Measurements from ENCODE around the gene PRKAG1. TPM values are rescaled to one million over a fixed set of nuclear protein-coding genes. Genes with fewer than 3 reads are reported as not detected.
A peak's percentile ranks its signal among the peaks of the same experiment; 100 is the strongest.

PRKAG1 gene
- polyA plus RNA-seq, 3 donors, result 35.9 to 58.9 (median 50.1) TPM

DNA sequence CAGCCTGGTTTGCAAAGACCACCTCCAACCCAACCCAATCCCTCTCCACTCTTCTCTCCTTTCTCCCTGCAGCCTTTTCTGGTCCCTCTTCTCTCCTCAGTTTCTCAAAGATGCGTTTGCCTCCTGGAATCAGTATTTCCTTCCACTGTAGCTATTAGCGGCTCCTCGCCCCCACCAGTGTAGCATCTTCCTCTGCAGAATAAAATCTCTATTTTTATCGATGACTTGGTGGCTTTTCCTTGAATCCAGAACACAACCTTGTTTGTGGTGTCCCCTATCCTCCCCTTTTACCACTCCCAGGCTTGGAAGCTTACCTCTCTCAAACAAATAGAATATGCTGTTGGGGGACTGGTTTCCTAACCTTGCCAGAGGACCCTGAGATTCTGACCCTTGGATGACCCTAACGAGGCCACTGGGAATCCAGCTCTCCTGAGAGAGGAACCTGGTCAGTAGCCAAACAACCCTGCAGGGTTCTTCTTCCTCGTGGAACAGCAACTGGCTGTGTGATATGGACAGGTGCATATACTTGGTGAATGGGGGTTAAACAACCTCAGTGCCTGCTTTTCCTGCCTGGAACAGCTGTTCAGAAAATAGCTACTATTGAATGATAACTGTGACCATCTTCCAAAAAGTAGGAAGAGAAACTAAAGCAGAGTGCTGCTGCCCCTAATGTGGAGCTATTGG, 36.0 kb downstream of the PRKAG1 start:
- H3K27ac ChIP-seq (ENCODE audit: low read depth in 1 of 2, low read length in 2 of 2), result no peak overlapping the region
- Mint-ChIP-seq H3K36me3 (peaks cover 18% of the 10 kb centered on the region in 2 donors), H3K9me3 (peaks cover 2 to 38% (median 22%) of the 10 kb centered on the region in 7 donors), H3K4me1 (peaks cover 44% of the 10 kb centered on the region), H3K27me3 (ENCODE audit: low read depth in 3 of 3) (peaks cover 82 to 99% (median 90%) of the 10 kb centered on the region in 3 donors), H3K4me3 (peak overlapping the region in 1 of 2 donors; percentile 92), H3K27ac (peak overlapping the region in 2 of 7 donors; percentile 8 to 22)
- H3K4me1 ChIP-seq (ENCODE audit: control insufficient read depth in 1 of 2, insufficient read depth in 2 of 2, low read length in 2 of 2), result peaks cover 41 to 43% of the 10 kb centered on the region in 2 donors
- H3K4me3 ChIP-seq (replicated peaks in 1 of 3; ENCODE audit: low read depth in 2 of 3, low read length in 3 of 3), result no peak overlapping the region
- H3K4me2 ChIP-seq (replicated peaks; ENCODE audit: extremely low read depth, low read length, poor library complexity, severe bottlenecking), result no peak overlapping the region
- 72% methylated on average over 5 of the region's 6 CpGs for WGBS (ENCODE audit: insufficient coverage)
- no peaks in the 10 kb centered on the region for H3K36me3 ChIP-seq (replicated peaks in 1 of 2; ENCODE audit: control insufficient read depth in 1 of 2, insufficient read depth in 2 of 2, low read length in 2 of 2)
- TF ChIP-seq, protein P1, sequence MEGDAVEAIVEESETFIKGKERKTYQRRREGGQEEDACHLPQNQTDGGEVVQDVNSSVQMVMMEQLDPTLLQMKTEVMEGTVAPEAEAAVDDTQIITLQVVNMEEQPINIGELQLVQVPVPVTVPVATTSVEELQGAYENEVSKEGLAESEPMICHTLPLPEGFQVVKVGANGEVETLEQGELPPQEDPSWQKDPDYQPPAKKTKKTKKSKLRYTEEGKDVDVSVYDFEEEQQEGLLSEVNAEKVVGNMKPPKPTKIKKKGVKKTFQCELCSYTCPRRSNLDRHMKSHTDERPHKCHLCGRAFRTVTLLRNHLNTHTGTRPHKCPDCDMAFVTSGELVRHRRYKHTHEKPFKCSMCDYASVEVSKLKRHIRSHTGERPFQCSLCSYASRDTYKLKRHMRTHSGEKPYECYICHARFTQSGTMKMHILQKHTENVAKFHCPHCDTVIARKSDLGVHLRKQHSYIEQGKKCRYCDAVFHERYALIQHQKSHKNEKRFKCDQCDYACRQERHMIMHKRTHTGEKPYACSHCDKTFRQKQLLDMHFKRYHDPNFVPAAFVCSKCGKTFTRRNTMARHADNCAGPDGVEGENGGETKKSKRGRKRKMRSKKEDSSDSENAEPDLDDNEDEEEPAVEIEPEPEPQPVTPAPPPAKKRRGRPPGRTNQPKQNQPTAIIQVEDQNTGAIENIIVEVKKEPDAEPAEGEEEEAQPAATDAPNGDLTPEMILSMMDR (IDR thresholded peaks at IDR 0.05), result no peak
- H3K9me3 ChIP-seq (replicated peaks in 1 of 2; ENCODE audit: control insufficient read depth in 1 of 2, insufficient read depth in 1 of 2, low read length in 2 of 2), result peaks cover 0 to 38% of the 10 kb centered on the region in 2 donors
- peaks cover 70 to 93% of the 10 kb centered on the region in 2 donors for H3K27me3 ChIP-seq (ENCODE audit: control insufficient read depth in 2 of 2, insufficient read depth in 2 of 2, low read length in 2 of 2)
- H3K9ac ChIP-seq (ENCODE audit: insufficient read depth, low read length, poor library complexity, severe bottlenecking), result no peak overlapping the region
- DNase-seq, result no peak
- intact Hi-C loops (cut with micrococcal nuclease), result loop anchor here in 1 of 2 donors (10.0 kb wide), 1 partner anchor 128 kb away; the partner anchor contains the start of gene DDX23
- peaks cover 5% of the 10 kb centered on the region for H4K20me1 ChIP-seq (ENCODE audit: insufficient read depth, low read length)
- no peak overlapping the region for H2AFZ ChIP-seq (ENCODE audit: insufficient read depth, low read depth, low read length, poor library complexity, severe bottlenecking)
- H3K79me2 ChIP-seq (ENCODE audit: insufficient read depth, low read length), result no peaks in the 10 kb centered on the region

DNA sequence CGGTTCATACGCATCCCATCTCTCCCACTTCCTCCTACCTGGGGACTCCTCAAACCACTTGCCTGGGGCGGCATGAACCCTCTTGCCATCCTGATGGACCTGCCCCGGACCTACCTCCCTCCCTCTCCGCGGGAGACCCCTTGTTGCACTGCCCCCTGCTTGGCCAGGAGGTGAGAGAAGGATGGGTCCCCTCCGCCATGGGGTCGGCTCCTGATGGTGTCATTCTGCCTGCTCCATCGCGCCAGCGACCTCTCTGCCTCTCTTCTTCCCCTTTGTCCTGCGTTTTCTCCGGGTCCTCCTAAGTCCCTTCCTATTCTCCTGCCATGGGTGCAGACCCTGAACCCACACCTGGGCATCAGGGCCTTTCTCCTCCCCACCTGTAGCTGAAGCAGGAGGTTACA, 36.8 kb downstream of the PRKAG1 start:
- no peak overlapping the region for H2AFZ ChIP-seq (ENCODE audit: insufficient read depth, low read depth, low read length, poor library complexity, severe bottlenecking)
- intact Hi-C loops (cut with micrococcal nuclease), result loop anchor here in 1 of 2 donors (10.0 kb wide), 1 partner anchor 127 kb away; the partner anchor contains the start of gene DDX23
- peak overlapping the region in 1 of 3 experiments; percentile 72 for H3K4me3 ChIP-seq (replicated peaks in 1 of 3; ENCODE audit: low read depth in 2 of 3, low read length in 3 of 3)
- peaks cover 5% of the 10 kb centered on the region for H4K20me1 ChIP-seq (ENCODE audit: insufficient read depth, low read length)
- Mint-ChIP-seq H3K27me3 (ENCODE audit: low read depth in 3 of 3) (peaks cover 90 to 99% (median 91%) of the 10 kb centered on the region in 3 donors), H3K4me3 (peak overlapping the region; percentile 79 to 92), H3K4me1 (peaks cover 50% of the 10 kb centered on the region), H3K36me3 (peaks cover 22 to 23% of the 10 kb centered on the region in 2 donors), H3K27ac (peak overlapping the region in 2 of 7 donors; percentile 8 to 68), H3K9me3 (peaks cover 2 to 41% (median 22%) of the 10 kb centered on the region in 7 donors)
- H3K4me2 ChIP-seq (replicated peaks; ENCODE audit: extremely low read depth, low read length, poor library complexity, severe bottlenecking), result peak overlapping the region; percentile 83
- no peak overlapping the region for H3K27ac ChIP-seq (ENCODE audit: low read depth in 1 of 2, low read length in 2 of 2)
- H3K9ac ChIP-seq (ENCODE audit: insufficient read depth, low read length, poor library complexity, severe bottlenecking), result peak overlapping the region; percentile 28
- WGBS (ENCODE audit: insufficient coverage), result 10% methylated on average over 8 of the region's 13 CpGs
- H3K9me3 ChIP-seq (replicated peaks in 1 of 2; ENCODE audit: control insufficient read depth in 1 of 2, insufficient read depth in 1 of 2, low read length in 2 of 2), result peaks cover 0 to 41% of the 10 kb centered on the region in 2 donors
- TF ChIP-seq, protein P1 (IDR thresholded peaks at IDR 0.05), result no peak
- DNase-seq, result no peak
- no peaks in the 10 kb centered on the region for H3K79me2 ChIP-seq (ENCODE audit: insufficient read depth, low read length)
- H3K36me3 ChIP-seq (replicated peaks in 1 of 2; ENCODE audit: control insufficient read depth in 1 of 2, insufficient read depth in 2 of 2, low read length in 2 of 2), result no peaks in the 10 kb centered on the region
- peaks cover 43 to 45% of the 10 kb centered on the region in 2 donors for H3K4me1 ChIP-seq (ENCODE audit: control insufficient read depth in 1 of 2, insufficient read depth in 2 of 2, low read length in 2 of 2)
- H3K27me3 ChIP-seq (ENCODE audit: control insufficient read depth in 2 of 2, insufficient read depth in 2 of 2, low read length in 2 of 2), result peaks cover 76 to 95% of the 10 kb centered on the region in 2 donors
